GM20000 (cell line): Measurements from ENCODE around the gene INPP5E.

Source experiments
- DNase-seq: peaks from one replicate; pipeline ENCODE4 v3.0.0; 2012; ENCODE audit warnings: low spot score
- CTCF ChIP-seq: IDR thresholded peaks from 2 replicates; pipeline ENCODE4 v1.5.1; 2012; ENCODE audit warnings: mild to moderate bottlenecking, control low read depth; ENCODE audit errors: extremely low read depth, missing control alignments

The INPP5E gene

GRCh38 chr9:136462664-136463063, 23.0 kb upstream of the INPP5E start:
- no peak for DNase-seq
- no peak for TF ChIP-seq CTCF

GRCh38 chr9:136460772-136461325, 21.2 kb upstream of the INPP5E start:
- TF ChIP-seq CTCF: no peak
- no peak for DNase-seq

GRCh38 chr9:136459425-136459824, 19.8 kb upstream of the INPP5E start:
- no peak for TF ChIP-seq CTCF
- no peak for DNase-seq

GRCh38 chr9:136457326-136457725, 17.7 kb upstream of the INPP5E start:
- no peak for TF ChIP-seq CTCF
- no peak for DNase-seq

- TF ChIP-seq CTCF: no peak
- DNase-seq: no peak
Measured at GRCh38 chr9:136456258-136456657, 16.6 kb upstream of the INPP5E start.

- TF ChIP-seq CTCF: no peak
- no peak for DNase-seq
Measured at GRCh38 chr9:136455043-136456002, 15.7 kb upstream of the INPP5E start.

- DNase-seq: no peak
- TF ChIP-seq CTCF: no peak
Measured at GRCh38 chr9:136454026-136454796, 14.6 kb upstream of the INPP5E start.
